HepG2 (cell line): ENCODE results near the gene PSEN2. TPM values are rescaled to one million over a fixed set of nuclear protein-coding genes. Genes with fewer than 3 reads are reported as not detected.
"Not testable (repeated sequence)": the region's sequence is repeated elsewhere in the genome, so short reads cannot be mapped to it uniquely, and the experiment has no call there.

Experiments
- ATAC-seq: fragments of 200-7000 bp; cut with Tn5 transposase; 3 replicates; pipeline ENCODE4 v1.9.1; 2020; ENCODE audit warnings: mild to moderate bottlenecking, moderate library complexity
- BruUV-seq: library from RNA; stranded (reverse); fragments of 400-500 nt; replicated peaks from 2 replicates; lab custom pipeline; 2021; lab: Mats Ljungman, UMichigan
- CTCF ChIA-PET: fragments of 300-600 bp; formaldehyde crosslinking; extraction: SDS; loops from one replicate; lab custom pipeline; 2021; ENCODE audit warnings: low total read pairs, inconsistent platforms, low intra/inter-chr PET ratio; lab: Yijun Ruan, JAX
- POLR2A ChIA-PET: fragments of 350-600 bp; sonication (Branson Sonifier 250); formaldehyde crosslinking; loops from one replicate; lab custom pipeline; 2020; ENCODE audit warnings: antibody characterized with exemption, inconsistent platforms; lab: Yijun Ruan, JAX
- DNase-seq: peaks from one replicate; pipeline ENCODE4 v3.0.0-alpha.2; 2015; ENCODE audit warnings: low spot score
- FAIRE-seq: peaks from 3 replicates; lab custom pipeline; 2011; peaks lifted over from hg19 to GRCh38; lab: Jason Lieb, UNC
- H2AFZ ChIP-seq: one replicate; pipeline ENCODE4 v1.6.1; 2011; ENCODE audit warnings: low read length, inconsistent platforms
- H3K27ac ChIP-seq: fragments of 300-600 bp; 3 replicates; pipeline ENCODE4 v1.8.0; 2011; ENCODE audit warnings: mixed run types, mild to moderate bottlenecking, mixed read lengths, low read length, inconsistent platforms; ENCODE audit not compliant: insufficient read depth; ENCODE audit errors: extremely low read length
- H3K27me3 ChIP-seq, 2 experiments: fragments of 200-600 bp in 1 of 2; 2 replicates in 1 of 2; 3 replicates in 1 of 2; pipeline versions ENCODE4 v1.6.0 to v1.8.0; 2011; ENCODE audit warnings: low read length in 2 of 2, mild to moderate bottlenecking in 2 of 2, moderate library complexity in 2 of 2, inconsistent platforms in 1 of 2; ENCODE audit not compliant: insufficient read depth in 2 of 2, control insufficient read depth in 1 of 2
- H3K36me3 ChIP-seq, 2 experiments: fragments of 200-600 bp in 1 of 2; replicated peaks in 1 of 2; 2 replicates in 1 of 2; 3 replicates in 1 of 2; pipeline versions ENCODE4 v1.5.1 to v1.8.0; 2011; ENCODE audit warnings: low read length in 2 of 2, inconsistent platforms in 1 of 2; ENCODE audit not compliant: insufficient read depth in 2 of 2, control insufficient read depth in 1 of 2
- H3K4me1 ChIP-seq: 2 replicates; pipeline ENCODE4 v1.5.1; 2012; ENCODE audit warnings: low read length, inconsistent platforms; ENCODE audit not compliant: insufficient read depth
- H3K4me2 ChIP-seq: 2 replicates; pipeline ENCODE4 v1.6.0; 2011; ENCODE audit warnings: low read depth, low read length, inconsistent platforms
- H3K4me3 ChIP-seq, 3 experiments: fragments of 200-600 bp in 1 of 3; sonication (generic), shearing (Covaris generic) in 1 of 3; replicated peaks in 1 of 3; 2 replicates each; pipeline ENCODE4 v1.5.1; 2011 to 2016; ENCODE audit warnings: low read length in 3 of 3, inconsistent platforms in 2 of 3, low read depth in 2 of 3, mild to moderate bottlenecking in 2 of 3, control low read depth in 1 of 3, mixed read lengths in 1 of 3; ENCODE audit not compliant: insufficient read depth in 1 of 3
- H3K79me2 ChIP-seq: one replicate; pipeline ENCODE4 v1.6.1; 2011; ENCODE audit warnings: low read length, inconsistent platforms; ENCODE audit not compliant: insufficient read depth
- H3K9ac ChIP-seq: 2 replicates; pipeline ENCODE4 v1.6.0; 2011; ENCODE audit warnings: mild to moderate bottlenecking, low read depth, low read length, inconsistent platforms; ENCODE audit not compliant: insufficient read depth
- H3K9me3 ChIP-seq: 2 replicates; pipeline ENCODE4 v1.5.1; 2012; ENCODE audit warnings: mild to moderate bottlenecking, low read length
- H4K20me1 ChIP-seq: 2 replicates; pipeline ENCODE4 v1.6.0; 2011; ENCODE audit warnings: inconsistent platforms, mild to moderate bottlenecking, low read length, moderate library complexity; ENCODE audit not compliant: insufficient read depth
- ATRX ChIP-seq: sonication (generic); formaldehyde crosslinking; IDR thresholded peaks from 2 replicates; pipeline ENCODE4 v1.4.0; 2020; ENCODE audit warnings: missing genetic modification reagents, borderline replicate concordance
- DNMT1 ChIP-seq: sonication (generic); formaldehyde crosslinking; IDR thresholded peaks from 2 replicates; pipeline ENCODE4 v1.5.1; 2020; ENCODE audit warnings: mild to moderate bottlenecking, missing genetic modification reagents
- DNMT3B ChIP-seq: conservative IDR thresholded peaks from 2 replicates; pipeline ENCODE4 v1.6.1; 2016; ENCODE audit warnings: missing biosample characterization, control low read depth
- FOSL1 ChIP-seq: sonication (generic); formaldehyde crosslinking; IDR thresholded peaks from 2 replicates; pipeline ENCODE4 v1.9.0; 2021; ENCODE audit warnings: missing genetic modification reagents, borderline replicate concordance
- HNF4A ChIP-seq: sonication (generic); formaldehyde crosslinking; IDR thresholded peaks from 2 replicates; pipeline ENCODE4 v1.4.0; 2020; ENCODE audit warnings: missing genetic modification reagents
- MYNN ChIP-seq: sonication (generic); formaldehyde crosslinking; IDR thresholded peaks from 2 replicates; pipeline ENCODE4 v1.4.0; 2020; ENCODE audit warnings: mild to moderate bottlenecking, low read depth, missing genetic modification reagents
- NCOA2 ChIP-seq: sonication (generic); formaldehyde crosslinking; IDR thresholded peaks from 2 replicates; pipeline ENCODE4 v1.8.0; 2022; ENCODE audit warnings: inconsistent platforms
- NRL ChIP-seq: sonication (generic); formaldehyde crosslinking; IDR thresholded peaks from 2 replicates; pipeline ENCODE4 v1.5.0; 2020; ENCODE audit warnings: missing genetic modification reagents, mild to moderate bottlenecking, moderate library complexity, borderline replicate concordance
- PPARG ChIP-seq: conservative IDR thresholded peaks from 2 replicates; pipeline ENCODE4 v1.6.1; 2016; ENCODE audit warnings: missing biosample characterization, missing genetic modification reagents
- TARDBP ChIP-seq: sonication (generic); formaldehyde crosslinking; IDR thresholded peaks from 2 replicates; pipeline ENCODE4 v1.8.0; 2022; ENCODE audit warnings: mild to moderate bottlenecking, missing genetic modification reagents
- ZMAT3 ChIP-seq: sonication (generic); formaldehyde crosslinking; conservative IDR thresholded peaks from 2 replicates; pipeline ENCODE4 v1.7.0; 2021; ENCODE audit warnings: missing genetic modification reagents
- ZNF253 ChIP-seq: sonication (generic); formaldehyde crosslinking; IDR thresholded peaks from 2 replicates; pipeline ENCODE4 v1.8.0; 2022; ENCODE audit warnings: mild to moderate bottlenecking, missing genetic modification reagents, borderline replicate concordance
- ZNF615 ChIP-seq: sonication (generic); formaldehyde crosslinking; IDR thresholded peaks from 2 replicates; pipeline ENCODE4 v1.5.0; 2020; ENCODE audit warnings: mild to moderate bottlenecking, missing genetic modification reagents, borderline replicate concordance
- WGBS: methylation state at CpG from one replicate; pipeline ENCODE4 v1.1.6; 2017; ENCODE audit warnings: low lambda C conversion rate; 5-methylcytosine and 5-hydroxymethylcytosine counted together
- in situ Hi-C: cut with HindIII; loops from 2 replicates; pipeline ENCODE4 v1.10.0; 2017; ENCODE audit warnings: low pct_unique_long_range_greater_than_20kb; ENCODE audit not compliant: extremely low pct_ligation_motif_present
- intact Hi-C: fragments of 100-400 bp; cut with micrococcal nuclease; formaldehyde crosslinking; loops from one replicate; pipeline ENCODE4 v1.10.0; 2022; ENCODE audit not compliant: unreplicated experiment
- polyA plus RNA-seq, 8 experiments: library from polyadenylated mRNA; depleted of rRNA in 3 of 8; stranded (reverse) in 7 of 8; unstranded in 1 of 8; fragments of >200 nt; fragmentation: Illumina TruSeq in 4 of 8; extraction: Trizol in 4 of 8; gene quantifications; 2 replicates each; pipeline versions ENCODE4 v1.2.1 to v1.2.3, GENCODE V29; 2011 to 2016; ENCODE audit warnings: low read depth in 4 of 8, missing spikeins in 1 of 8, mixed read lengths in 1 of 8; ENCODE audit not compliant: insufficient read depth in 1 of 8
- total RNA-seq, 5 experiments: library from RNA; depleted of rRNA; stranded (reverse); fragments of >200 nt; fragmentation: Illumina TruSeq; extraction: Trizol; gene quantifications; 2 replicates each; pipeline ENCODE4 v1.2.3, GENCODE V29; 2016; ENCODE audit warnings: low read depth in 1 of 5
- TF ChIP-seq, protein P1 (sequence below): sonication (generic); formaldehyde crosslinking; IDR thresholded peaks from 2 replicates; pipeline ENCODE4 v1.5.0; 2020; ENCODE audit warnings: missing genetic modification reagents
- TF ChIP-seq, protein P2 (sequence below): sonication (generic); formaldehyde crosslinking; IDR thresholded peaks from 2 replicates; pipeline ENCODE4 v1.5.0; 2020; ENCODE audit warnings: mild to moderate bottlenecking, missing genetic modification reagents
- TF ChIP-seq, protein P3 (sequence below): sonication (generic); formaldehyde crosslinking; IDR thresholded peaks from 2 replicates; pipeline ENCODE4 v1.8.1; 2023; ENCODE audit warnings: mild to moderate bottlenecking, moderate library complexity, missing genetic modification reagents

Gene PSEN2
- total and polyA plus RNA-seq, 2 of the 13 experiments (the other 11 are each of a cell fraction or from before 2014, with no cell fraction given) = 5.9 to 13.1 TPM

DNA sequence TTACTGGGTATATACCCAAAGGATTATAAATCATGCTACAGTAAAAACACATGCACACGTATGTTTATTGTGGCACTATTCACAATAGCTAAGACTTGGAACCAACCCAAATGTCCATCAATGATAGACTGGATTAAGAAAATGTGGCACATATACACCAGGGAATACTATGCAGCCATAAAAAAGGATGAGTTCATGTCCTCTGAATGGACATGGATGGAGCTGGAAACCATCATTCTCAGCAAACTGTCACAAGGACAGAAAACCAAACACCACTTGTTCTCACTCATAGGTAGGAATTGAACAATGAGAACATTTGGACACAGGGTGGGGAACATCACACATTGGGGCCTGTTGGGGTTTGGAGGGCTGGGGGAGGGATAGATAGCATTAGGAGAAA is 15.9 kb upstream of the PSEN2 start:
- H3K79me2 ChIP-seq, intact Hi-C loops, H4K20me1 ChIP-seq, BruUV-seq, CTCF ChIA-PET, H3K27me3 ChIP-seq, FAIRE-seq, H3K27ac ChIP-seq, H3K4me3 ChIP-seq, H2AFZ ChIP-seq, ATAC-seq, H3K9ac ChIP-seq, H3K4me2 ChIP-seq, DNase-seq, in situ Hi-C loops, H3K4me1 ChIP-seq, POLR2A ChIA-PET, H3K9me3 ChIP-seq, H3K36me3 ChIP-seq: not testable (repeated sequence)
- 40% methylated on average over 1 of the region's 1 CpG for whole genome bisulfite sequencing

DNA sequence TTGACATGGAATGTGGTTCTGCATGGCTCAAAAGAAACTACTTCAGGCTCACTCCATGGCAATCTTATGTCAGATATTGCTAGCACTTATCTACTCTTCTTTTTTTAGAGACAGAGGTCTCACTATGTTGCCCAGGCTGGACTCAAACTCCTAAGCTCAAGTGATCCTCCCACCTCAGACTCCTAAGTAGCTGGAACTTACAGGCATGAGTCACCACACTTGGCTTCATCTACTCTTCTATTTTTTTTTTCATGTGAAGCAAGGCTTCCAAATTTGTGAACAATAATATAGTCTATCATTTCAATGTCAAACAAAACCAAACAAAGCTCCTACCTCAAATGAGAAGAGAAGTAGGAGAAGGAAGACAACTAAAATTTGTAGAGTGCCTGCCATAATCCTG is 7.5 kb upstream of the PSEN2 start:
- ATAC-seq = no peak
- no peak overlapping the region for H3K4me2 ChIP-seq
- no peak for TF ChIP-seq DNMT1 (CRISPR knock-in tag)
- no peak for TF ChIP-seq TARDBP
- TF ChIP-seq DNMT3B (CRISPR knock-in tag) = no peak
- no peak for TF ChIP-seq NRL (CRISPR knock-in tag)
- TF ChIP-seq ZMAT3 (CRISPR knock-in tag) = no peak
- no peak for TF ChIP-seq ATRX (CRISPR knock-in tag)
- TF ChIP-seq, protein P1, sequence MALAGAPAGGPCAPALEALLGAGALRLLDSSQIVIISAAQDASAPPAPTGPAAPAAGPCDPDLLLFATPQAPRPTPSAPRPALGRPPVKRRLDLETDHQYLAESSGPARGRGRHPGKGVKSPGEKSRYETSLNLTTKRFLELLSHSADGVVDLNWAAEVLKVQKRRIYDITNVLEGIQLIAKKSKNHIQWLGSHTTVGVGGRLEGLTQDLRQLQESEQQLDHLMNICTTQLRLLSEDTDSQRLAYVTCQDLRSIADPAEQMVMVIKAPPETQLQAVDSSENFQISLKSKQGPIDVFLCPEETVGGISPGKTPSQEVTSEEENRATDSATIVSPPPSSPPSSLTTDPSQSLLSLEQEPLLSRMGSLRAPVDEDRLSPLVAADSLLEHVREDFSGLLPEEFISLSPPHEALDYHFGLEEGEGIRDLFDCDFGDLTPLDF (CRISPR knock-in tag) = no peak
- TF ChIP-seq, protein P2, sequence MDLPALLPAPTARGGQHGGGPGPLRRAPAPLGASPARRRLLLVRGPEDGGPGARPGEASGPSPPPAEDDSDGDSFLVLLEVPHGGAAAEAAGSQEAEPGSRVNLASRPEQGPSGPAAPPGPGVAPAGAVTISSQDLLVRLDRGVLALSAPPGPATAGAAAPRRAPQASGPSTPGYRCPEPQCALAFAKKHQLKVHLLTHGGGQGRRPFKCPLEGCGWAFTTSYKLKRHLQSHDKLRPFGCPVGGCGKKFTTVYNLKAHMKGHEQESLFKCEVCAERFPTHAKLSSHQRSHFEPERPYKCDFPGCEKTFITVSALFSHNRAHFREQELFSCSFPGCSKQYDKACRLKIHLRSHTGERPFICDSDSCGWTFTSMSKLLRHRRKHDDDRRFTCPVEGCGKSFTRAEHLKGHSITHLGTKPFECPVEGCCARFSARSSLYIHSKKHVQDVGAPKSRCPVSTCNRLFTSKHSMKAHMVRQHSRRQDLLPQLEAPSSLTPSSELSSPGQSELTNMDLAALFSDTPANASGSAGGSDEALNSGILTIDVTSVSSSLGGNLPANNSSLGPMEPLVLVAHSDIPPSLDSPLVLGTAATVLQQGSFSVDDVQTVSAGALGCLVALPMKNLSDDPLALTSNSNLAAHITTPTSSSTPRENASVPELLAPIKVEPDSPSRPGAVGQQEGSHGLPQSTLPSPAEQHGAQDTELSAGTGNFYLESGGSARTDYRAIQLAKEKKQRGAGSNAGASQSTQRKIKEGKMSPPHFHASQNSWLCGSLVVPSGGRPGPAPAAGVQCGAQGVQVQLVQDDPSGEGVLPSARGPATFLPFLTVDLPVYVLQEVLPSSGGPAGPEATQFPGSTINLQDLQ (CRISPR knock-in tag) = no peak
- no peak for TF ChIP-seq ZNF615 (CRISPR knock-in tag)
- no peak for TF ChIP-seq FOSL1
- TF ChIP-seq NCOA2 (CRISPR knock-in tag) = no peak
- no peak for TF ChIP-seq MYNN (CRISPR knock-in tag)
- no peak for TF ChIP-seq ZNF253 (CRISPR knock-in tag)
- TF ChIP-seq, protein P3, sequence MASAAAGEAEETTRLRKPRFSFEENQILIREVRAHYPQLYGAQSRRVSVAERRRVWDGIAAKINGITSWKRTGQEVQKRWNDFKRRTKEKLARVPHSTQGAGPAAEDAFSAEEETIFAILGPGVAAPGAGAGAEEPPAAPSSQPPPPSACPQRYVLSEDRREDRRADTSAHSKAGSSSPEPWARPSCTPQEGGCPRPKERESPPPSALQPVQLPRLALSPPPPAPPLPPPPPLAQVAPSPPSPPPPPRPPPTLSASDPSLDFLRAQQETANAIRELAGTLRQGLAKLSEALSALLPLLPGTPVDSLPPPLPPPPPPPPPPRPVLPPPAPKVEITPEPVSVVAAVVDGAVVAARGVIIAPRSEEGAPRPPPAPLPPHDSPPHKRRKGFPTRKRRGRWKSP (CRISPR knock-in tag) = no peak
- no peak for TF ChIP-seq PPARG
- TF ChIP-seq HNF4A (CRISPR knock-in tag) = no peak

More for the DNA sequence above, 7.5 kb upstream of the PSEN2 start:
- no peaks in the 10 kb centered on the region for H4K20me1 ChIP-seq
- H3K9ac ChIP-seq = no peak overlapping the region
- H2AFZ ChIP-seq = no peak overlapping the region
- intact Hi-C loops (no loop called here), in situ Hi-C loops (no loop called here)
- CTCF ChIA-PET = no interaction called here
- POLR2A ChIA-PET = no interaction called here
- no peak for DNase-seq
- no peaks in the 10 kb centered on the region for H3K36me3 ChIP-seq
- H3K9me3 ChIP-seq = no peaks in the 10 kb centered on the region
- H3K4me3 ChIP-seq = no peak overlapping the region
- H3K4me1 ChIP-seq = peaks cover 16% of the 10 kb centered on the region
- FAIRE-seq = no peak
- H3K27ac ChIP-seq = no peak overlapping the region
- no peaks in the 10 kb centered on the region for H3K79me2 ChIP-seq
- BruUV-seq = no TSS peak
- H3K27me3 ChIP-seq = peaks cover 0 to 3% of the 10 kb centered on the region in 2 experiments; a peak in 2 of 5 replicates
